ENCODE results near the gene MRPS5. TPM values are rescaled to one million over a fixed set of nuclear protein-coding genes. Genes with fewer than 3 reads are reported as not detected.

The MRPS5 gene
- total and polyA plus RNA-seq, 4 donors, result 21.7 to 72.9 (median 57.0) TPM

DNA sequence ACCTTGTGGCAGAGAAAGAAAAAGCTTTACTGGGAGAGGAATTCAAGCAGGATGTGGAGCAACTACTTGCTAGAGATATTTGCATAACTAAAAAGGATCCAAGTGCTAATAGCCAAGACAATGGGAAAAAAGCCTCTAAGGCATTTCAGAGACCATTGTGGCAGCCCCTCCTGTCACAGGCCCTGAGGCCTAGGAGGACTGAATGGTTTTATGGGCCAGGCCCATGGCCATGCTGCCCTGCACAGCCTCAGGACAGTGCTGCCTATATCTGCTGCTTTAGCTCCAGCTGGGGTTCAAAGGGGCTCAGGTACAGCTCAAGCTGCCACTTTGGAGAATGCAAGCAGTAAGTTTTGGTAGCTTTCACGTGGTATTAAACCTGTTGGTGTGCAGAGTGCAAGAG, 17.1 kb upstream of the MRPS5 start:
- 84% methylated on average over 1 of the region's 1 CpG for WGBS
- H3K27ac ChIP-seq (ENCODE audit: low read depth in 1 of 2, low read length in 2 of 2), result no peak overlapping the region
- no peaks in the 10 kb centered on the region for H3K4me1 ChIP-seq (ENCODE audit: control insufficient read depth in 4 of 4, insufficient read depth in 4 of 4, low read length in 3 of 4)
- H3K9me3 ChIP-seq (ENCODE audit: control insufficient read depth in 4 of 4, low read length in 3 of 4), result peaks cover 19 to 37% (median 21%) of the 10 kb centered on the region in 4 donors
- H3K9ac ChIP-seq (ENCODE audit: low read depth in 1 of 2, low read length in 2 of 2), result no peak overlapping the region
- H3K36me3 ChIP-seq (ENCODE audit: control insufficient read depth in 4 of 4, insufficient read depth in 3 of 4, low read depth in 1 of 4, low read length in 3 of 4), result peaks cover 0 to 3% (median 0%) of the 10 kb centered on the region in 4 donors
- H3K27me3 ChIP-seq (ENCODE audit: control insufficient read depth in 4 of 4, insufficient read depth in 4 of 4, low read length in 3 of 4), result no peaks in the 10 kb centered on the region
- no peak for DNase-seq (ENCODE audit: low spot score)
- H3K4me3 ChIP-seq (ENCODE audit: low read depth in 1 of 3, low read length in 3 of 3), result peak overlapping the region in 2 of 3 donors; percentile 29 to 41
- TF ChIP-seq, protein P1, sequence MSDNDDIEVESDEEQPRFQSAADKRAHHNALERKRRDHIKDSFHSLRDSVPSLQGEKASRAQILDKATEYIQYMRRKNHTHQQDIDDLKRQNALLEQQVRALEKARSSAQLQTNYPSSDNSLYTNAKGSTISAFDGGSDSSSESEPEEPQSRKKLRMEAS (IDR thresholded peaks at IDR 0.05), result no peak
- TF ChIP-seq, protein P2, sequence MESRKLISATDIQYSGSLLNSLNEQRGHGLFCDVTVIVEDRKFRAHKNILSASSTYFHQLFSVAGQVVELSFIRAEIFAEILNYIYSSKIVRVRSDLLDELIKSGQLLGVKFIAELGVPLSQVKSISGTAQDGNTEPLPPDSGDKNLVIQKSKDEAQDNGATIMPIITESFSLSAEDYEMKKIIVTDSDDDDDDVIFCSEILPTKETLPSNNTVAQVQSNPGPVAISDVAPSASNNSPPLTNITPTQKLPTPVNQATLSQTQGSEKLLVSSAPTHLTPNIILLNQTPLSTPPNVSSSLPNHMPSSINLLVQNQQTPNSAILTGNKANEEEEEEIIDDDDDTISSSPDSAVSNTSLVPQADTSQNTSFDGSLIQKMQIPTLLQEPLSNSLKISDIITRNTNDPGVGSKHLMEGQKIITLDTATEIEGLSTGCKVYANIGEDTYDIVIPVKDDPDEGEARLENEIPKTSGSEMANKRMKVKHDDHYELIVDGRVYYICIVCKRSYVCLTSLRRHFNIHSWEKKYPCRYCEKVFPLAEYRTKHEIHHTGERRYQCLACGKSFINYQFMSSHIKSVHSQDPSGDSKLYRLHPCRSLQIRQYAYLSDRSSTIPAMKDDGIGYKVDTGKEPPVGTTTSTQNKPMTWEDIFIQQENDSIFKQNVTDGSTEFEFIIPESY (IDR thresholded peaks at IDR 0.05), result no peak
- TF ChIP-seq NR2F2 (IDR thresholded peaks at IDR 0.05), result no peak
- no peak for TF ChIP-seq HNF4G (IDR thresholded peaks at IDR 0.05)
- TF ChIP-seq, protein P3, sequence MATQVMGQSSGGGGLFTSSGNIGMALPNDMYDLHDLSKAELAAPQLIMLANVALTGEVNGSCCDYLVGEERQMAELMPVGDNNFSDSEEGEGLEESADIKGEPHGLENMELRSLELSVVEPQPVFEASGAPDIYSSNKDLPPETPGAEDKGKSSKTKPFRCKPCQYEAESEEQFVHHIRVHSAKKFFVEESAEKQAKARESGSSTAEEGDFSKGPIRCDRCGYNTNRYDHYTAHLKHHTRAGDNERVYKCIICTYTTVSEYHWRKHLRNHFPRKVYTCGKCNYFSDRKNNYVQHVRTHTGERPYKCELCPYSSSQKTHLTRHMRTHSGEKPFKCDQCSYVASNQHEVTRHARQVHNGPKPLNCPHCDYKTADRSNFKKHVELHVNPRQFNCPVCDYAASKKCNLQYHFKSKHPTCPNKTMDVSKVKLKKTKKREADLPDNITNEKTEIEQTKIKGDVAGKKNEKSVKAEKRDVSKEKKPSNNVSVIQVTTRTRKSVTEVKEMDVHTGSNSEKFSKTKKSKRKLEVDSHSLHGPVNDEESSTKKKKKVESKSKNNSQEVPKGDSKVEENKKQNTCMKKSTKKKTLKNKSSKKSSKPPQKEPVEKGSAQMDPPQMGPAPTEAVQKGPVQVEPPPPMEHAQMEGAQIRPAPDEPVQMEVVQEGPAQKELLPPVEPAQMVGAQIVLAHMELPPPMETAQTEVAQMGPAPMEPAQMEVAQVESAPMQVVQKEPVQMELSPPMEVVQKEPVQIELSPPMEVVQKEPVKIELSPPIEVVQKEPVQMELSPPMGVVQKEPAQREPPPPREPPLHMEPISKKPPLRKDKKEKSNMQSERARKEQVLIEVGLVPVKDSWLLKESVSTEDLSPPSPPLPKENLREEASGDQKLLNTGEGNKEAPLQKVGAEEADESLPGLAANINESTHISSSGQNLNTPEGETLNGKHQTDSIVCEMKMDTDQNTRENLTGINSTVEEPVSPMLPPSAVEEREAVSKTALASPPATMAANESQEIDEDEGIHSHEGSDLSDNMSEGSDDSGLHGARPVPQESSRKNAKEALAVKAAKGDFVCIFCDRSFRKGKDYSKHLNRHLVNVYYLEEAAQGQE (IDR thresholded peaks at IDR 0.05), result no peak
- no peak for TF ChIP-seq RAD21 (IDR thresholded peaks at IDR 0.05)
- no peak for TF ChIP-seq GABPA (IDR thresholded peaks at IDR 0.05 in 1 of 2, conservative IDR thresholded peaks at IDR 0.05 in 1 of 2)
- TF ChIP-seq FOXA2 (IDR thresholded peaks at IDR 0.05), result no peak

DNA sequence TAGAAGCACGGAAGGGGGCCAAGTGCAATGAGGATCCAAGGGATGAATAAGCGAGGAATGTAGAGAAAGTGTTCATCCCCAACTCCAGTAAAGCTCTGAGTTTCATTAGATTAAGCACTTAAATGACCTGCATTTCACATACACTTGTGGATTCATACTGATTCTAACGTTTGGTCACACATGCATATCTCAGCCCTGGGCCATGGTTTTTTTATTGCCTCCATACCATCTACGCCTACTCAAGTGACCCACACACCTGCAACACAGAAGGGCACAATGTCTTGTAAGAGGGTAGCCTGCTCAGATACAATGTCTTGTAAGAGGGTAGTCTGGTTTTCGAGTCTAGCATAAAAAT, 566 bp upstream of the MRPS5 start:
- H3K27ac ChIP-seq (ENCODE audit: low read depth in 1 of 2, low read length in 2 of 2), result peak overlapping the region; percentile 95 to 96

More for the DNA sequence above, 566 bp upstream of the MRPS5 start:
- no peak for DNase-seq (ENCODE audit: low spot score)
- H3K9me3 ChIP-seq (ENCODE audit: control insufficient read depth in 4 of 4, low read length in 3 of 4), result no peaks in the 10 kb centered on the region
- no peaks in the 10 kb centered on the region for H3K27me3 ChIP-seq (ENCODE audit: control insufficient read depth in 4 of 4, insufficient read depth in 4 of 4, low read length in 3 of 4)
- TF ChIP-seq HNF4G (IDR thresholded peaks at IDR 0.05) (no peak), RAD21 (IDR thresholded peaks at IDR 0.05) (no peak), FOXA2 (IDR thresholded peaks at IDR 0.05) (no peak), NR2F2 (IDR thresholded peaks at IDR 0.05) (no peak), RXRA (IDR thresholded peaks at IDR 0.05) (no peak), EGR1 (IDR thresholded peaks at IDR 0.05; ENCODE audit: low read depth in 2 of 2) (no peak), SP1 (IDR thresholded peaks at IDR 0.05) (no peak), YY1 (IDR thresholded peaks at IDR 0.05) (no peak)
- TF ChIP-seq, protein P3 (IDR thresholded peaks at IDR 0.05), result no peak
- TF ChIP-seq, protein P1 (IDR thresholded peaks at IDR 0.05), result no peak
- H3K9ac ChIP-seq (ENCODE audit: low read depth in 1 of 2, low read length in 2 of 2), result no peak overlapping the region
- 29% methylated on average over 5 of the region's 5 CpGs for WGBS
- peak overlapping the region; percentile 91 to 98 (median 93) for H3K4me3 ChIP-seq (ENCODE audit: low read depth in 1 of 3, low read length in 3 of 3)
- no peaks in the 10 kb centered on the region for H3K36me3 ChIP-seq (ENCODE audit: control insufficient read depth in 4 of 4, insufficient read depth in 3 of 4, low read depth in 1 of 4, low read length in 3 of 4)
- H3K4me1 ChIP-seq (ENCODE audit: control insufficient read depth in 4 of 4, insufficient read depth in 4 of 4, low read length in 3 of 4), result peaks cover 5 to 22% (median 15%) of the 10 kb centered on the region in 4 donors
